Fibroblast of lung (primary cell): Measurements from ENCODE around the gene DIP2C. TPM values are rescaled to one million over a fixed set of nuclear protein-coding genes. Genes with fewer than 3 reads are reported as not detected.
"Not testable (repeated sequence)": the region's sequence is repeated elsewhere in the genome, so short reads cannot be mapped to it uniquely, and the experiment has no call there.

ENCODE experiments used
- DNase-seq, 2 donors: peaks; one replicate each; pipeline versions ENCODE4 v3.0.0 to v3.0.0-alpha.2; 2010; ENCODE audit warnings: low read depth in 2 of 2
- H2AFZ ChIP-seq: 2 replicates; pipeline ENCODE4 v1.5.1; 2012; ENCODE audit warnings: low read length, control low read depth, inconsistent platforms
- H3K27ac ChIP-seq: 2 replicates; pipeline ENCODE4 v1.5.1; 2011; ENCODE audit warnings: low read length, control low read depth; ENCODE audit not compliant: insufficient read depth
- H3K27me3 ChIP-seq: 2 replicates; pipeline ENCODE4 v1.5.1; 2011; ENCODE audit warnings: mild to moderate bottlenecking, low read length; ENCODE audit not compliant: control insufficient read depth, insufficient read depth
- H3K36me3 ChIP-seq: 2 replicates; pipeline ENCODE4 v1.5.1; 2011; ENCODE audit warnings: low read length; ENCODE audit not compliant: control insufficient read depth, insufficient read depth
- H3K4me1 ChIP-seq: 2 replicates; pipeline ENCODE4 v1.5.1; 2011; ENCODE audit warnings: low read length; ENCODE audit not compliant: control insufficient read depth, insufficient read depth; ENCODE audit errors: extremely low read depth
- H3K4me2 ChIP-seq: 2 replicates; pipeline ENCODE4 v1.5.1; 2011; ENCODE audit warnings: low read length, control low read depth; ENCODE audit not compliant: insufficient read depth; ENCODE audit errors: extremely low read depth
- H3K4me3 ChIP-seq, 4 experiments: fragments of 200-600 bp in 1 of 4; sonication (generic) in 1 of 4; replicated peaks in 1 of 4; 2 replicates each; pipeline ENCODE4 v1.5.1; 2011 to 2016; ENCODE audit warnings: low read length in 4 of 4, low read depth in 3 of 4, mild to moderate bottlenecking in 3 of 4, control low read depth in 2 of 4, inconsistent platforms in 1 of 4, mixed read lengths in 1 of 4; ENCODE audit not compliant: insufficient read depth in 1 of 4; ENCODE audit errors: control extremely low read depth in 1 of 4
- H3K79me2 ChIP-seq: 2 replicates; pipeline ENCODE4 v1.5.1; 2012; ENCODE audit warnings: mild to moderate bottlenecking, low read length, inconsistent platforms; ENCODE audit not compliant: control insufficient read depth, insufficient read depth
- H3K9ac ChIP-seq: 2 replicates; pipeline ENCODE4 v1.5.1; 2011; ENCODE audit warnings: mild to moderate bottlenecking, low read length, control low read depth; ENCODE audit not compliant: insufficient read depth
- H3K9me3 ChIP-seq: 2 replicates; pipeline ENCODE4 v1.5.1; 2012; ENCODE audit warnings: low read depth, low read length; ENCODE audit not compliant: control insufficient read depth, insufficient read depth
- H4K20me1 ChIP-seq: 2 replicates; pipeline ENCODE4 v1.5.1; 2011; ENCODE audit warnings: low read length; ENCODE audit not compliant: control insufficient read depth, insufficient read depth; ENCODE audit errors: extremely low read depth
- EZH2 ChIP-seq: IDR thresholded peaks from 2 replicates; pipeline ENCODE4 v1.5.1; 2012; ENCODE audit warnings: low read length, control low read depth, mild to moderate bottlenecking; ENCODE audit errors: missing control alignments
- polyA plus RNA-seq, 2 donors: library from polyadenylated mRNA; depleted of rRNA in 1 of 2; stranded (reverse) in 1 of 2; unstranded in 1 of 2; fragments of >200 nt; gene quantifications; 2 replicates each; pipeline ENCODE4 v1.2.1, GENCODE V29; 2011 to 2012; ENCODE audit warnings: missing spikeins in 1 of 2
- total RNA-seq: library from RNA; depleted of rRNA; stranded (reverse); fragments of >200 nt; gene quantifications from 2 replicates; pipeline ENCODE4 v1.2.1, GENCODE V29; 2014
- TF ChIP-seq, protein P1 (sequence below), 2 donors: IDR thresholded peaks in 1 of 2; conservative IDR thresholded peaks in 1 of 2; 1 replicate in 1 of 2; 2 replicates in 1 of 2; pipeline ENCODE4 v1.5.1; 2011 to 2012; ENCODE audit warnings: low read length in 2 of 2, control low read depth in 1 of 2, inconsistent platforms in 1 of 2, low read depth in 1 of 2, mild to moderate bottlenecking in 1 of 2

DIP2C gene
- total and polyA plus RNA-seq, 2 donors (not counting 1 experiment from before 2014, with no cell fraction given) = 10.7 to 18.3 TPM

DNA sequence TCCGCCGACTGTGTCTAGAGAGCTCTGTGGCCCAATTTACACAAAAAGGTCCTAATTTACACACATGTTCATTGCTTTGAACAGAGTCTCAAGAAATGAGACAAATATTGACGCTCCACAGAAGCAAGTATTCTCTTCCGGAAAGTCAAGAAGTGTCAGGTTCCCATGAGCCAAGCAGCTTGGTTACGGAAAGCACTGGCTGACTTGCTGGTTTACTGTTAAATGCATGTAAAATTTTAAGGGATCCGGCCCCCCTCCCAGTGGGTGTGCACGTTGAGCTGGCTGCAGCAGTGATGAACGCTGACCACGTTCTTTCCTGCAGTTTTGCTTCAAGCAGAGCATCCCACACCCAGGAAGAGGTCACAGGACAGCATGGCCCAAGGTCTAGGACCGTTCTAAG lies 76.8 kb downstream of the DIP2C start:
- H4K20me1 ChIP-seq = no peaks in the 10 kb centered on the region
- H3K27me3 ChIP-seq = no peaks in the 10 kb centered on the region
- H3K4me2 ChIP-seq = no peak overlapping the region
- H3K4me3 ChIP-seq = no peak overlapping the region
- H3K9ac ChIP-seq = no peak overlapping the region
- H3K36me3 ChIP-seq = no peaks in the 10 kb centered on the region
- H3K9me3 ChIP-seq = no peaks in the 10 kb centered on the region
- H3K79me2 ChIP-seq = peaks cover 31% of the 10 kb centered on the region
- DNase-seq = no peak
- no peak overlapping the region for H2AFZ ChIP-seq
- no peak overlapping the region for H3K27ac ChIP-seq
- H3K4me1 ChIP-seq = peaks cover 5% of the 10 kb centered on the region
- no peak for TF ChIP-seq EZH2

DNA sequence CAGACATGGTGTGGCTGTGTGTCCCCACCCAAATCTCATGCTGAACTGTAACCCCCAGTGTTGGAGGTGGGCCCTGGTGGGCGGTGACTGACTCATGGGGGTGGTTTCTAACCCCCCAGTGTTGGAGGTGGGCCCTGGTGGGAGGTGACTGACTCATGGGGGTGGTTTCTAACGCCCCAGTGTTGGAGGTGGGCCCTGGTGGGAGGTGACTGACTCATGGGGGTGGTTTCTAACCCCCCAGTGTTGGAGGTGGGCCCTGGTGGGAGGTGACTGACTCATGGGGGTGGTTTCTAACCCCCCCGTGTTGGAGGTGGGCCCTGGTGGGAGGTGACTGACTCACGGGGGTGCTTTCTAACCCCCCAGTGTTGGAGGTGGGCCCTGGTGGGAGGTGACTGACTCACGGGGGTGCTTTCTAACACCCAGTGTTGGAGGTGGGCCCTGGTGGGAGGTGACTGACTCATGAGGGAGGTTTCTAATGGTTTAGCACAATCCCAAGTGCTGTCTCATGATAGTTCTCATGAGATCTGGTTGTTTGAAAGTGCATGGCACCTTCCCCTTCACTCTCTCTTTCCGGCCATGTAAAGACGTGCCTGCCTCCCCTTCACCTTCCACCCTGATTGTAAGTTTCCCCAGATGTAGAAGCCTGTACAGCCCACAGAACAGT lies 78.7 kb downstream of the DIP2C start:
- H3K4me3 ChIP-seq, H4K20me1 ChIP-seq, H3K9ac ChIP-seq, H3K4me2 ChIP-seq, H3K27me3 ChIP-seq, H3K9me3 ChIP-seq, H3K4me1 ChIP-seq, H3K36me3 ChIP-seq, H2AFZ ChIP-seq: not testable (repeated sequence)
- peak; percentile 51 to 93 for DNase-seq
- Histone ChIP-seq H3K79me2 (peaks cover 35% of the 10 kb centered on the region), H3K27ac (peak overlapping the region; percentile 41)

DNA sequence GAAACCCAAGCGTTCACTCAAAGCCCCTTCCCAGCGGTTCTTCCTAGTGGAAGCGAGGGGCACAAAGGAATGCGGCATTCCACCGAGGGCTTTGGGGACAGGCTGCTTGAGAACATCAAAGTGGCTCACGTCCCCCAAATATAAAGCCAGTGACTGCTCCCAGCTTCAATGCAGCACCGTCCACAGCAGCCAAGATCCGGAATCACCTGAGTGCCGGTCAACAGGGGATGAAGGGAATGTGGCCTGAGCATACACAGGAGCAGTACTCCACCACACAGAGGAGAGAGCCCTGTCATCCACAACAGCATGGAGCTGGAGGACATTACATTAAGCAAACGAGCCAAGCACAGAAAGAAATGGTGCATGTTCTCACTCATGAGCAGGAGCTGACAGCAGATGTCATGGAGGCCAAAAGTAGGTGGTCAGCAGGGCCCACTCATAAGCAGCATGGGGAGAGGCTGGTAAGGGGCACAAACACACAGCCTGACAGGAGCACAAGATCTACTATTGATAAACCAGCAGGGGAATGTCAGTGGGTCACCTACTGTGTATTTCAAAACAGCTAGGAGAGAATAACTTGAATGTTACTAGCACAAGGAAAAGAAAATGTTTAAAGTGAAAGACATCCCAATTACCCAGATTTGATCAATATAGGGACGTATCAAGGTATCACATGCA lies 79.5 kb downstream of the DIP2C start:
- H4K20me1 ChIP-seq = no peaks in the 10 kb centered on the region
- TF ChIP-seq EZH2 = no peak
- TF ChIP-seq, protein P1, sequence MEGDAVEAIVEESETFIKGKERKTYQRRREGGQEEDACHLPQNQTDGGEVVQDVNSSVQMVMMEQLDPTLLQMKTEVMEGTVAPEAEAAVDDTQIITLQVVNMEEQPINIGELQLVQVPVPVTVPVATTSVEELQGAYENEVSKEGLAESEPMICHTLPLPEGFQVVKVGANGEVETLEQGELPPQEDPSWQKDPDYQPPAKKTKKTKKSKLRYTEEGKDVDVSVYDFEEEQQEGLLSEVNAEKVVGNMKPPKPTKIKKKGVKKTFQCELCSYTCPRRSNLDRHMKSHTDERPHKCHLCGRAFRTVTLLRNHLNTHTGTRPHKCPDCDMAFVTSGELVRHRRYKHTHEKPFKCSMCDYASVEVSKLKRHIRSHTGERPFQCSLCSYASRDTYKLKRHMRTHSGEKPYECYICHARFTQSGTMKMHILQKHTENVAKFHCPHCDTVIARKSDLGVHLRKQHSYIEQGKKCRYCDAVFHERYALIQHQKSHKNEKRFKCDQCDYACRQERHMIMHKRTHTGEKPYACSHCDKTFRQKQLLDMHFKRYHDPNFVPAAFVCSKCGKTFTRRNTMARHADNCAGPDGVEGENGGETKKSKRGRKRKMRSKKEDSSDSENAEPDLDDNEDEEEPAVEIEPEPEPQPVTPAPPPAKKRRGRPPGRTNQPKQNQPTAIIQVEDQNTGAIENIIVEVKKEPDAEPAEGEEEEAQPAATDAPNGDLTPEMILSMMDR (conservative IDR thresholded peaks at IDR 0.05 in 1 of 2, IDR thresholded peaks at IDR 0.05 in 1 of 2; ENCODE audit: low read depth in 1 of 2, low read length in 2 of 2) = no peak
- no peaks in the 10 kb centered on the region for H3K4me1 ChIP-seq
- H3K27ac ChIP-seq = no peak overlapping the region
- peaks cover 32% of the 10 kb centered on the region for H3K79me2 ChIP-seq
- no peaks in the 10 kb centered on the region for H3K27me3 ChIP-seq
- H3K4me2 ChIP-seq = no peak overlapping the region
- no peaks in the 10 kb centered on the region for H3K9me3 ChIP-seq
- DNase-seq = no peak
- H2AFZ ChIP-seq = no peak overlapping the region
- H3K36me3 ChIP-seq = no peaks in the 10 kb centered on the region
- H3K4me3 ChIP-seq = no peak overlapping the region
- H3K9ac ChIP-seq = no peak overlapping the region

DNA sequence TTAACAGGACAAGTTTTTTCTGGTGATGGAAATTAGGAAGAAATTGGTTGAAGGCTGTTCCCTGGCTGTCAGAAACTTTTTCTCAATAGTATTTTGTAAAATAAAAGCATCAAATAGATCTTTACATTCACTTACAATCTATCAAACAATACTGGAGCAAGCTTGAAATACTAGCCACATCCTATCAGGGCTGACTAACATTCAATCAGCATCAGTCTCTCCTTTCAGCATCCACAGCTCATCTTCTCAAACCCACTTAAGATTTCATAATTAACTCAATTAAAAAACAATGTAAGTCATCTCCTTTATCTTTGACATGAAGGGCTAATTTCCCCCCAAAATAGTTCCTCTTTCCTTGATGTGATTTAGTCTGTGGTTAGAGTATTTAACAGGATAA lies 80.2 kb downstream of the DIP2C start:
- TF ChIP-seq, protein P1 (conservative IDR thresholded peaks at IDR 0.05 in 1 of 2, IDR thresholded peaks at IDR 0.05 in 1 of 2; ENCODE audit: low read depth in 1 of 2, low read length in 2 of 2) = no peak
- no peak for TF ChIP-seq EZH2
- Histone ChIP-seq H4K20me1 (no peaks in the 10 kb centered on the region), H2AFZ (no peak overlapping the region), H3K4me3 (no peak overlapping the region), H3K79me2 (peaks cover 33% of the 10 kb centered on the region), H3K4me2 (no peak overlapping the region), H3K9me3 (no peaks in the 10 kb centered on the region), H3K27me3 (no peaks in the 10 kb centered on the region), H3K9ac (no peak overlapping the region), H3K4me1 (no peaks in the 10 kb centered on the region), H3K27ac (no peak overlapping the region), H3K36me3 (no peaks in the 10 kb centered on the region)
- DNase-seq = no peak
